ENCODE data around the gene EVX1.

Gene EVX1

GRCh38 chr7:27249724-27250556 lies 7.3 kb downstream of the EVX1 start:
- no peak for DNase-seq (ENCODE audit: low read depth)

GRCh38 chr7:27250557-27251070 lies 8.0 kb downstream of the EVX1 start:
- no peak for DNase-seq (ENCODE audit: low read depth)

GRCh38 chr7:27251136-27251651 lies 8.6 kb downstream of the EVX1 start:
- no peak for DNase-seq (ENCODE audit: low read depth)

GRCh38 chr7:27251652-27252590 lies 9.3 kb downstream of the EVX1 start:
- no peak for DNase-seq (ENCODE audit: low read depth)

GRCh38 chr7:27254625-27255024 lies 12.0 kb downstream of the EVX1 start:
- no peak for DNase-seq (ENCODE audit: low read depth)

GRCh38 chr7:27260211-27260610 lies 17.6 kb downstream of the EVX1 start:
- DNase-seq (ENCODE audit: low read depth) = no peak

- DNase-seq (ENCODE audit: low read depth) = no peak
Measured at GRCh38 chr7:27262121-27262520, 19.5 kb downstream of the EVX1 start.

GRCh38 chr7:27263781-27264180 lies 21.2 kb downstream of the EVX1 start:
- DNase-seq (ENCODE audit: low read depth) = no peak

- DNase-seq (ENCODE audit: low read depth) = no peak
Measured at GRCh38 chr7:27269455-27269854, 26.9 kb downstream of the EVX1 start.

GRCh38 chr7:27271384-27271783 lies 28.8 kb downstream of the EVX1 start:
- DNase-seq (ENCODE audit: low read depth) = no peak

GRCh38 chr7:27277628-27278027 lies 35.0 kb downstream of the EVX1 start:
- DNase-seq (ENCODE audit: low read depth) = no peak

GRCh38 chr7:27283558-27283957 lies 41.0 kb downstream of the EVX1 start:
- DNase-seq (ENCODE audit: low read depth) = no peak

GRCh38 chr7:27295236-27295635 lies 52.6 kb downstream of the EVX1 start:
- no peak for DNase-seq (ENCODE audit: low read depth)

GRCh38 chr7:27297356-27297755 lies 54.8 kb downstream of the EVX1 start:
- no peak for DNase-seq (ENCODE audit: low read depth)

All from T follicular helper cell (primary cell).